ENCODE data around the gene CNIH2.

Gene CNIH2

DNA sequence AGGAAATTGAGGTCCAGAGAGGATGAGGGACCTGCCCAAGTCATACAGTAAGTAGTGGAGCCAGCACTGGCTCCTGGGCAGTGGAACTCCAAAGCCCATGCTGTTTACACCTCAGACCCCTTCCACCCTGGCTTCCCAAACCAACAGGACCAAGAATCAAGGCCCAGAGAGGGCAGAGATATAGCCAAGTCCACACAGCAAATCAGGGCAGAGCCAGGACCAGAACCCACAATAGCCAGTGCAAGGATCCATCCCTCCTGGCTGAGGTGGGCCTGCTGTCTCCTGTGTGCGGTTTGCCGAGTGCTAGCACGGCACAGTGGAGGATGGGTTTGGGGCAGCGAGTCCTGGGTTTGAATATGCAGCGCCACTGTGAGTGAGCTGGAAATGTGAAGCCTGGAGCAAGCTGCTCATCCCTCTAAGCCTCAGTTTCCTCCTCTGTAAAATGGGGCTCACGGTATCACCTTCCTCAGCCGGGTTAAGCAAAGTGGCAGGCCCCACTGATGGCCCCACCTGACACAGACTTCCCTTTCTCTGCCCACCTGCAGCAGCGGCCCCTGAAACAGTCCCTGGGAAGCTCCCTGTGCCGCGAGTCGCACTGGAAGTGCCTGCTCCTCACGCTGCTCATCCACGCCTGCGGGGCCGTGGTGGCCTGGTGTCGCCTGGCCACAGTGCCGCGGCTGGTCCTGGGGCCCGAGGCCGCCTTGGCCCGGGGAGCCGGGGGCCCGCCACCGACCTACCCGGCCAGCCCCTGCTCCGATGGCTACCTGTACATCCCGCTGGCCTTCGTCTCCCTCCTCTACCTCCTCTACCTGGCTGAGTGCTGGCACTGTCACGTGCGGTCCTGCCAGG, 16.0 kb downstream of the CNIH2 start (continued):
- TF ChIP-seq, protein P1, sequence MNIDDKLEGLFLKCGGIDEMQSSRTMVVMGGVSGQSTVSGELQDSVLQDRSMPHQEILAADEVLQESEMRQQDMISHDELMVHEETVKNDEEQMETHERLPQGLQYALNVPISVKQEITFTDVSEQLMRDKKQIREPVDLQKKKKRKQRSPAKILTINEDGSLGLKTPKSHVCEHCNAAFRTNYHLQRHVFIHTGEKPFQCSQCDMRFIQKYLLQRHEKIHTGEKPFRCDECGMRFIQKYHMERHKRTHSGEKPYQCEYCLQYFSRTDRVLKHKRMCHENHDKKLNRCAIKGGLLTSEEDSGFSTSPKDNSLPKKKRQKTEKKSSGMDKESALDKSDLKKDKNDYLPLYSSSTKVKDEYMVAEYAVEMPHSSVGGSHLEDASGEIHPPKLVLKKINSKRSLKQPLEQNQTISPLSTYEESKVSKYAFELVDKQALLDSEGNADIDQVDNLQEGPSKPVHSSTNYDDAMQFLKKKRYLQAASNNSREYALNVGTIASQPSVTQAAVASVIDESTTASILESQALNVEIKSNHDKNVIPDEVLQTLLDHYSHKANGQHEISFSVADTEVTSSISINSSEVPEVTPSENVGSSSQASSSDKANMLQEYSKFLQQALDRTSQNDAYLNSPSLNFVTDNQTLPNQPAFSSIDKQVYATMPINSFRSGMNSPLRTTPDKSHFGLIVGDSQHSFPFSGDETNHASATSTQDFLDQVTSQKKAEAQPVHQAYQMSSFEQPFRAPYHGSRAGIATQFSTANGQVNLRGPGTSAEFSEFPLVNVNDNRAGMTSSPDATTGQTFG (tag by site-specific recombination; IDR thresholded peaks at IDR 0.05; ENCODE audit: borderline replicate concordance): no peak
- TF ChIP-seq, protein P2, sequence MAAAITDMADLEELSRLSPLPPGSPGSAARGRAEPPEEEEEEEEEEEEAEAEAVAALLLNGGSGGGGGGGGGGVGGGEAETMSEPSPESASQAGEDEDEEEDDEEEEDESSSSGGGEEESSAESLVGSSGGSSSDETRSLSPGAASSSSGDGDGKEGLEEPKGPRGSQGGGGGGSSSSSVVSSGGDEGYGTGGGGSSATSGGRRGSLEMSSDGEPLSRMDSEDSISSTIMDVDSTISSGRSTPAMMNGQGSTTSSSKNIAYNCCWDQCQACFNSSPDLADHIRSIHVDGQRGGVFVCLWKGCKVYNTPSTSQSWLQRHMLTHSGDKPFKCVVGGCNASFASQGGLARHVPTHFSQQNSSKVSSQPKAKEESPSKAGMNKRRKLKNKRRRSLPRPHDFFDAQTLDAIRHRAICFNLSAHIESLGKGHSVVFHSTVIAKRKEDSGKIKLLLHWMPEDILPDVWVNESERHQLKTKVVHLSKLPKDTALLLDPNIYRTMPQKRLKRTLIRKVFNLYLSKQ (tag by site-specific recombination; IDR thresholded peaks at IDR 0.05; ENCODE audit: borderline replicate concordance): no peak
- no peak for TF ChIP-seq ZNF146 (tag by site-specific recombination; IDR thresholded peaks at IDR 0.05)
- TF ChIP-seq ZFP3 (tag by site-specific recombination; IDR thresholded peaks at IDR 0.05; ENCODE audit: low read depth): no peak
- TF ChIP-seq ZNF112 (tag by site-specific recombination; IDR thresholded peaks at IDR 0.05): no peak
- TF ChIP-seq, protein P3, sequence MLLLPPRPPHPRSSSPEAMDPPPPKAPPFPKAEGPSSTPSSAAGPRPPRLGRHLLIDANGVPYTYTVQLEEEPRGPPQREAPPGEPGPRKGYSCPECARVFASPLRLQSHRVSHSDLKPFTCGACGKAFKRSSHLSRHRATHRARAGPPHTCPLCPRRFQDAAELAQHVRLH (tag by site-specific recombination; IDR thresholded peaks at IDR 0.05): no peak
- TF ChIP-seq, protein P4, sequence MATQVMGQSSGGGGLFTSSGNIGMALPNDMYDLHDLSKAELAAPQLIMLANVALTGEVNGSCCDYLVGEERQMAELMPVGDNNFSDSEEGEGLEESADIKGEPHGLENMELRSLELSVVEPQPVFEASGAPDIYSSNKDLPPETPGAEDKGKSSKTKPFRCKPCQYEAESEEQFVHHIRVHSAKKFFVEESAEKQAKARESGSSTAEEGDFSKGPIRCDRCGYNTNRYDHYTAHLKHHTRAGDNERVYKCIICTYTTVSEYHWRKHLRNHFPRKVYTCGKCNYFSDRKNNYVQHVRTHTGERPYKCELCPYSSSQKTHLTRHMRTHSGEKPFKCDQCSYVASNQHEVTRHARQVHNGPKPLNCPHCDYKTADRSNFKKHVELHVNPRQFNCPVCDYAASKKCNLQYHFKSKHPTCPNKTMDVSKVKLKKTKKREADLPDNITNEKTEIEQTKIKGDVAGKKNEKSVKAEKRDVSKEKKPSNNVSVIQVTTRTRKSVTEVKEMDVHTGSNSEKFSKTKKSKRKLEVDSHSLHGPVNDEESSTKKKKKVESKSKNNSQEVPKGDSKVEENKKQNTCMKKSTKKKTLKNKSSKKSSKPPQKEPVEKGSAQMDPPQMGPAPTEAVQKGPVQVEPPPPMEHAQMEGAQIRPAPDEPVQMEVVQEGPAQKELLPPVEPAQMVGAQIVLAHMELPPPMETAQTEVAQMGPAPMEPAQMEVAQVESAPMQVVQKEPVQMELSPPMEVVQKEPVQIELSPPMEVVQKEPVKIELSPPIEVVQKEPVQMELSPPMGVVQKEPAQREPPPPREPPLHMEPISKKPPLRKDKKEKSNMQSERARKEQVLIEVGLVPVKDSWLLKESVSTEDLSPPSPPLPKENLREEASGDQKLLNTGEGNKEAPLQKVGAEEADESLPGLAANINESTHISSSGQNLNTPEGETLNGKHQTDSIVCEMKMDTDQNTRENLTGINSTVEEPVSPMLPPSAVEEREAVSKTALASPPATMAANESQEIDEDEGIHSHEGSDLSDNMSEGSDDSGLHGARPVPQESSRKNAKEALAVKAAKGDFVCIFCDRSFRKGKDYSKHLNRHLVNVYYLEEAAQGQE (tag by site-specific recombination; IDR thresholded peaks at IDR 0.05): no peak
- no peak for TF ChIP-seq HOXC10 (CRISPR knock-in tag; IDR thresholded peaks at IDR 0.05)
- no peak for TF ChIP-seq ZNF114 (tag by site-specific recombination; IDR thresholded peaks at IDR 0.05)
- no peak for TF ChIP-seq ZBTB21 (tag by site-specific recombination; IDR thresholded peaks at IDR 0.05)
- TF ChIP-seq, protein P5, sequence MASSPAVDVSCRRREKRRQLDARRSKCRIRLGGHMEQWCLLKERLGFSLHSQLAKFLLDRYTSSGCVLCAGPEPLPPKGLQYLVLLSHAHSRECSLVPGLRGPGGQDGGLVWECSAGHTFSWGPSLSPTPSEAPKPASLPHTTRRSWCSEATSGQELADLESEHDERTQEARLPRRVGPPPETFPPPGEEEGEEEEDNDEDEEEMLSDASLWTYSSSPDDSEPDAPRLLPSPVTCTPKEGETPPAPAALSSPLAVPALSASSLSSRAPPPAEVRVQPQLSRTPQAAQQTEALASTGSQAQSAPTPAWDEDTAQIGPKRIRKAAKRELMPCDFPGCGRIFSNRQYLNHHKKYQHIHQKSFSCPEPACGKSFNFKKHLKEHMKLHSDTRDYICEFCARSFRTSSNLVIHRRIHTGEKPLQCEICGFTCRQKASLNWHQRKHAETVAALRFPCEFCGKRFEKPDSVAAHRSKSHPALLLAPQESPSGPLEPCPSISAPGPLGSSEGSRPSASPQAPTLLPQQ (tag by site-specific recombination; IDR thresholded peaks at IDR 0.05): no peak

DNA sequence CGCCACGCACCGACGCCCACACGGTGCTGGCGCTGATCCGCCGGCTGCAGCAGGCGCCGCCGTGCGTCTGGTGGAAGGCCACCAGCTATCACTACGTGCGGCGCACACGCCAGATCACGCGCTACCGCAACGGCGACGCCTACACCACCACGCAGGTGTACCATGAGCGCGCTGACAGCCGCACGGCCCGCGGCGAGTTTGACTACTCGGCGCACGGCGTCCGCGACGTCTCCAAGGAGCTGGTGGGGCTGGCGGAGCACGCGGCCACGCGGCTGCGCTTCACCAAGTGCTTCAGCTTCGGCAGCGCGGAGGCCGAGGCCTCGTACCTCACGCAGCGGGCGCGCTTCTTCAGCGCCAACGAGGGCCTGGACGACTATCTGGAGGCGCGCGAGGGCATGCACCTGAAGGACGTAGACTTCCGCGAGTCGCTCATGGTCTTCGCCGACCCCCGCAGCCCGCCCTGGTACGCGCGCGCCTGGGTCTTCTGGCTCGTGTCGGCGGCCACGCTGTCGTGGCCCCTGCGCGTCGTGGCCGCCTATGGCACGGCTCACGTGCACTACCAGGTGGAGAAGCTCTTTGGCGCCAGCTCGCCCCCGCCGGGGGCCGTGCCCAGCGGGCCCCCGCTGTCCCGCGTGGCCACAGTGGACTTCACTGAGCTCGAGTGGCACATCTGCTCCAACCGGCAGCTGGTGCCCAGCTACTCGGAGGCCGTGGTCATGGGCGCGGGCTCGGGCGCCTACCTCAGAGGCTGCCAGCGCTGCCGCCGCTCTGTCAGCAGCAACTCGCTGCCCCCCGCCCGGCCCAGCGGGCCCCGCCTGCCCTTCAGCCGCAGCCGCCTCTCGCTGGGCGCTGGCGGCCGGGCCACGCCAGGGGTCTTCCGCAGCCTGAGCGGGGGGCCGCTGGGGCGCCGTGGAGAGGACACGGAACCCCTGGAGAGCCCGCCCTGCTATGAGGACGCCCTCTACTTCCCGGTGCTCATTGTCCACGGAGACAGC, 16.9 kb downstream of the CNIH2 start:
- ChIA-PET CTCF (no interaction called here), POLR2A (no interaction called here)
- no peaks in the 10 kb centered on the region for H3K4me1 ChIP-seq (ENCODE audit: control insufficient read depth, insufficient read depth, low read length)
- no peaks in the 10 kb centered on the region for H3K9me3 ChIP-seq (ENCODE audit: control insufficient read depth, insufficient read depth, low read depth, low read length)
- H3K4me3 ChIP-seq (ENCODE audit: low read depth, low read length): no peak overlapping the region
- H3K27ac ChIP-seq (ENCODE audit: extremely low read depth, low read depth, low read length): no peak overlapping the region
- H3K36me3 ChIP-seq (ENCODE audit: control insufficient read depth in 2 of 2, insufficient read depth in 1 of 2, low read length in 2 of 2): no peaks in the 10 kb centered on the region
- TF ChIP-seq OSR2 (tag by site-specific recombination; IDR thresholded peaks at IDR 0.05) (no peak), ZNF354C (tag by site-specific recombination; IDR thresholded peaks at IDR 0.05; ENCODE audit: borderline replicate concordance, low read depth) (no peak), ZNF416 (tag by site-specific recombination; IDR thresholded peaks at IDR 0.05) (no peak), ZNF112 (tag by site-specific recombination; IDR thresholded peaks at IDR 0.05) (no peak), GLIS1 (tag by site-specific recombination; IDR thresholded peaks at IDR 0.05) (no peak), ZNF514 (tag by site-specific recombination; IDR thresholded peaks at IDR 0.05) (no peak), ZNF510 (tag by site-specific recombination; IDR thresholded peaks at IDR 0.05; ENCODE audit: insufficient replicate concordance) (no peak), ZNF843 (tag by site-specific recombination; IDR thresholded peaks at IDR 0.05) (no peak), TRIM28 (IDR thresholded peaks at IDR 0.05; ENCODE audit: borderline replicate concordance, low read length) (no peak)
- TF ChIP-seq, protein P6, sequence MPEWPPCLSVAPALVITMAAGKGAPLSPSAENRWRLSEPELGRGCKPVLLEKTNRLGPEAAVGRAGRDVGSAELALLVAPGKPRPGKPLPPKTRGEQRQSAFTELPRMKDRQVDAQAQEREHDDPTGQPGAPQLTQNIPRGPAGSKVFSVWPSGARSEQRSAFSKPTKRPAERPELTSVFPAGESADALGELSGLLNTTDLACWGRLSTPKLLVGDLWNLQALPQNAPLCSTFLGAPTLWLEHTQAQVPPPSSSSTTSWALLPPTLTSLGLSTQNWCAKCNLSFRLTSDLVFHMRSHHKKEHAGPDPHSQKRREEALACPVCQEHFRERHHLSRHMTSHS (tag by site-specific recombination; IDR thresholded peaks at IDR 0.05): no peak
- TF ChIP-seq, protein P1 (tag by site-specific recombination; IDR thresholded peaks at IDR 0.05; ENCODE audit: borderline replicate concordance): no peak
